Panc1 (cell line): ENCODE measurements around the gene TRAPPC2L.

Experiments
- CTCF ChIP-seq: fragments of 450-650 bp; IDR thresholded peaks from 2 replicates; pipeline ENCODE4 v1.5.1; 2017; ENCODE audit warnings: mild to moderate bottlenecking
- POLR2AphosphoS5 ChIP-seq: IDR thresholded peaks from 2 replicates; pipeline ENCODE4 v1.6.1; 2012; ENCODE audit warnings: mild to moderate bottlenecking, low read depth, low read length, moderate library complexity
- REST ChIP-seq, 2 experiments: IDR thresholded peaks; 2 replicates each; pipeline ENCODE4 v1.6.1; 2011 to 2012; ENCODE audit warnings: low read depth in 2 of 2, control low read depth in 1 of 2, low read length in 1 of 2, mild to moderate bottlenecking in 1 of 2, moderate library complexity in 1 of 2; ENCODE audit not compliant: insufficient read depth in 1 of 2
- SIN3A ChIP-seq: IDR thresholded peaks from 2 replicates; pipeline ENCODE4 v1.6.1; 2012; ENCODE audit warnings: low read depth, mild to moderate bottlenecking, low read length, moderate library complexity, borderline replicate concordance; ENCODE audit not compliant: insufficient read depth

- peak; percentile 48; the same call in 1 of the 2 replicates for TF ChIP-seq CTCF
- TF ChIP-seq POLR2AphosphoS5 = no peak
- no peak for TF ChIP-seq REST (IDR thresholded peaks at IDR 0.05; ENCODE audit: insufficient read depth in 1 of 2, low read depth in 2 of 2, low read length in 1 of 2)
- TF ChIP-seq SIN3A = no peak
These were observed 17.8 kb upstream of the TRAPPC2L start for GRCh38 chr16:88839026-88839529.
